Karpas-422 (cell line): ENCODE data around the gene GNB1L. TPM values are rescaled to one million over a fixed set of nuclear protein-coding genes. Genes with fewer than 3 reads are reported as not detected.

Experiments
- DNase-seq: peaks from one replicate; pipeline ENCODE4 v3.0.0-alpha.2; 2015
- H2AFZ ChIP-seq: fragments of 200-600 bp; sonication (generic); 2 replicates; pipeline ENCODE4 v1.6.1; 2014; ENCODE audit warnings: antibody characterized with exemption, low read length, mixed read lengths
- H3K27ac ChIP-seq: fragments of 200-600 bp; sonication (generic); 2 replicates; pipeline ENCODE4 v1.5.1; 2014; ENCODE audit warnings: mild to moderate bottlenecking, low read length, moderate library complexity
- H3K27me3 ChIP-seq: fragments of 200-600 bp; sonication (generic); 2 replicates; pipeline ENCODE4 v1.6.1; 2014; ENCODE audit warnings: low read length, mixed read lengths
- H3K36me3 ChIP-seq: fragments of 200-600 bp; sonication (generic); 2 replicates; pipeline ENCODE4 v1.6.1; 2014; ENCODE audit warnings: low read length, mixed read lengths; ENCODE audit not compliant: insufficient read depth
- H3K4me1 ChIP-seq: fragments of 200-600 bp; sonication (generic); 2 replicates; pipeline ENCODE4 v1.6.1; 2014; ENCODE audit warnings: mild to moderate bottlenecking, low read length, mixed read lengths
- H3K4me2 ChIP-seq: fragments of 200-600 bp; sonication (generic); 2 replicates; pipeline ENCODE4 v1.6.1; 2014; ENCODE audit warnings: low read length, low read depth, mild to moderate bottlenecking; ENCODE audit not compliant: poor library complexity, severe bottlenecking
- H3K4me3 ChIP-seq: fragments of 200-600 bp; sonication (generic); 2 replicates; pipeline ENCODE4 v1.5.1; 2014; ENCODE audit warnings: mild to moderate bottlenecking, antibody characterized with exemption, low read length, mixed read lengths
- H3K79me2 ChIP-seq: fragments of 200-600 bp; sonication (generic); 2 replicates; pipeline ENCODE4 v1.6.1; 2014; ENCODE audit warnings: mild to moderate bottlenecking, low read length, mixed read lengths
- H3K9ac ChIP-seq: fragments of 200-600 bp; sonication (generic); 2 replicates; pipeline ENCODE4 v1.6.0; 2014; ENCODE audit warnings: low read length
- H3K9me2 ChIP-seq: fragments of 200-600 bp; sonication (generic), shearing (Covaris generic); replicated peaks from 2 replicates; pipeline ENCODE4 v1.6.0; 2014; ENCODE audit warnings: mild to moderate bottlenecking, low read length, moderate library complexity; ENCODE audit not compliant: insufficient read depth
- H3K9me3 ChIP-seq: fragments of 300-700, 200-600 bp; sonication (generic); 2 replicates; pipeline ENCODE4 v1.6.1; 2014; ENCODE audit warnings: low read length, mixed read lengths
- H4K20me1 ChIP-seq: fragments of 200-600 bp; sonication (generic); 2 replicates; pipeline ENCODE4 v1.6.1; 2014; ENCODE audit warnings: mild to moderate bottlenecking, antibody characterized with exemption, low read length, low read depth; ENCODE audit not compliant: insufficient read depth
- total RNA-seq: library from RNA; depleted of rRNA; stranded (reverse); fragments of >200 nt; shearing (Covaris generic); gene quantifications from 2 replicates; pipeline ENCODE4 v1.2.3, GENCODE V29; 2014; ENCODE audit warnings: low replicate concordance

GNB1L gene
- total RNA-seq, 1 experiment from 2014 or later: 4.4 TPM

GRCh38 chr22:19740586-19740985 lies 114.1 kb downstream of the GNB1L start:
- no peaks in the 10 kb centered on the region for H3K79me2 ChIP-seq
- H3K4me2 ChIP-seq: no peak overlapping the region
- H3K4me3 ChIP-seq: no peak overlapping the region
- no peaks in the 10 kb centered on the region for H3K36me3 ChIP-seq
- H3K9me3 ChIP-seq: no peaks in the 10 kb centered on the region
- no peaks in the 10 kb centered on the region for H3K27me3 ChIP-seq
- no peaks in the 10 kb centered on the region for H3K9me2 ChIP-seq
- no peak overlapping the region for H2AFZ ChIP-seq
- no peak overlapping the region for H3K9ac ChIP-seq
- DNase-seq: no peak
- H3K4me1 ChIP-seq: no peaks in the 10 kb centered on the region
- H4K20me1 ChIP-seq: no peaks in the 10 kb centered on the region
- no peak overlapping the region for H3K27ac ChIP-seq

- Histone ChIP-seq H3K4me1 (no peaks in the 10 kb centered on the region), H3K9me2 (no peaks in the 10 kb centered on the region), H3K27me3 (no peaks in the 10 kb centered on the region), H3K79me2 (no peaks in the 10 kb centered on the region), H2AFZ (no peak overlapping the region), H3K9me3 (no peaks in the 10 kb centered on the region), H3K27ac (no peak overlapping the region), H3K9ac (no peak overlapping the region), H3K4me2 (no peak overlapping the region), H4K20me1 (no peaks in the 10 kb centered on the region), H3K36me3 (no peaks in the 10 kb centered on the region), H3K4me3 (no peak overlapping the region)
- DNase-seq: no peak
Observed at GRCh38 chr22:19739911-19740449, 114.7 kb downstream of the GNB1L start.

- DNase-seq: no peak
- Histone ChIP-seq H3K9me3 (no peaks in the 10 kb centered on the region), H3K9me2 (no peaks in the 10 kb centered on the region), H3K79me2 (no peaks in the 10 kb centered on the region), H3K27ac (no peak overlapping the region), H3K36me3 (no peaks in the 10 kb centered on the region), H4K20me1 (no peaks in the 10 kb centered on the region), H2AFZ (no peak overlapping the region), H3K9ac (no peak overlapping the region), H3K4me3 (no peak overlapping the region), H3K4me2 (no peak overlapping the region), H3K4me1 (no peaks in the 10 kb centered on the region), H3K27me3 (no peaks in the 10 kb centered on the region)
Observed at GRCh38 chr22:19739448-19739895, 115.2 kb downstream of the GNB1L start.

GRCh38 chr22:19738664-19739447 lies 115.8 kb downstream of the GNB1L start:
- H3K27me3 ChIP-seq: no peaks in the 10 kb centered on the region
- H3K9me2 ChIP-seq: no peaks in the 10 kb centered on the region
- H3K79me2 ChIP-seq: no peaks in the 10 kb centered on the region
- no peaks in the 10 kb centered on the region for H4K20me1 ChIP-seq
- H3K4me2 ChIP-seq: no peak overlapping the region
- H3K27ac ChIP-seq: no peak overlapping the region
- H3K4me3 ChIP-seq: no peak overlapping the region
- H3K9ac ChIP-seq: no peak overlapping the region
- no peak overlapping the region for H2AFZ ChIP-seq
- H3K36me3 ChIP-seq: no peaks in the 10 kb centered on the region
- no peaks in the 10 kb centered on the region for H3K9me3 ChIP-seq
- no peaks in the 10 kb centered on the region for H3K4me1 ChIP-seq
- DNase-seq: no peak

- no peak overlapping the region for H3K4me2 ChIP-seq
- H3K79me2 ChIP-seq: no peaks in the 10 kb centered on the region
- no peaks in the 10 kb centered on the region for H3K4me1 ChIP-seq
- no peaks in the 10 kb centered on the region for H3K27me3 ChIP-seq
- no peaks in the 10 kb centered on the region for H3K36me3 ChIP-seq
- H3K4me3 ChIP-seq: no peak overlapping the region
- no peaks in the 10 kb centered on the region for H4K20me1 ChIP-seq
- no peak overlapping the region for H3K27ac ChIP-seq
- no peaks in the 10 kb centered on the region for H3K9me2 ChIP-seq
- no peak overlapping the region for H2AFZ ChIP-seq
- DNase-seq: no peak
- no peak overlapping the region for H3K9ac ChIP-seq
- H3K9me3 ChIP-seq: no peaks in the 10 kb centered on the region
Observed at GRCh38 chr22:19737846-19738663, 116.6 kb downstream of the GNB1L start.

- no peaks in the 10 kb centered on the region for H3K79me2 ChIP-seq
- no peak overlapping the region for H3K9ac ChIP-seq
- no peak overlapping the region for H3K4me3 ChIP-seq
Observed at GRCh38 chr22:19735665-19736510, 118.8 kb downstream of the GNB1L start.

GRCh38 chr22:19734837-19735382 lies 119.8 kb downstream of the GNB1L start:
- Histone ChIP-seq H3K9ac (no peak overlapping the region), H2AFZ (no peak overlapping the region), H3K27ac (no peak overlapping the region), H3K79me2 (no peaks in the 10 kb centered on the region), H4K20me1 (no peaks in the 10 kb centered on the region), H3K9me2 (no peaks in the 10 kb centered on the region), H3K4me3 (no peak overlapping the region), H3K9me3 (no peaks in the 10 kb centered on the region), H3K4me1 (peaks cover 5% of the 10 kb centered on the region; the same call in 1 of the 2 replicates), H3K27me3 (no peaks in the 10 kb centered on the region), H3K4me2 (no peak overlapping the region), H3K36me3 (no peaks in the 10 kb centered on the region)
- no peak for DNase-seq

More at GRCh38 chr22:19735665-19736510, 118.8 kb downstream of the GNB1L start:
- H2AFZ ChIP-seq: no peak overlapping the region
- H3K27me3 ChIP-seq: no peaks in the 10 kb centered on the region
- no peaks in the 10 kb centered on the region for H3K9me2 ChIP-seq
- no peak for DNase-seq
- H3K9me3 ChIP-seq: no peaks in the 10 kb centered on the region
- no peaks in the 10 kb centered on the region for H3K36me3 ChIP-seq
- H3K4me1 ChIP-seq: peaks cover 3% of the 10 kb centered on the region; the same call in 1 of the 2 replicates
- no peaks in the 10 kb centered on the region for H4K20me1 ChIP-seq
- no peak overlapping the region for H3K27ac ChIP-seq
- H3K4me2 ChIP-seq: no peak overlapping the region
